ENCODE measurements around the gene PPM1H. TPM values are rescaled to one million over a fixed set of nuclear protein-coding genes. Genes with fewer than 3 reads are reported as not detected.

PPM1H gene
- total and polyA plus RNA-seq, 12 donors, result 0.81 to 5.5 (median 2.6) TPM

DNA sequence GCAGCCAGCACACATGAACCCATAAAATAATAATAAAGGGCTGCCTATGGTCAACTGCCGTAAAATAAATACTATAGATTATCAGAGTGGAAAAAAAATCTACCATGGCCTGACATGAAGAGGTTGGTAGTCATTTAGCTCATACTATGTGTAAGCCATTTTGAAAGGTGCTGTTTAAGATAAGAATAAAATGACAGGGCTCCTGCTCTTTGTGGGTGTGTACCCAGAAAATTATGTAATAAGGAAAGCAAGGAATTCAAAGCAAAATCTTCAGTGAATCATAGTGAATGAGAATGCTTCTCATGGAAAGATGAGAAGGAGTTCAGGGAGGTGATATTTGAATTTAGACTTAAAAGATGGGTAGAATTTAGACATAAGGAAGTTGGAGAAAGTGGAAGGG, 42.9 kb upstream of the PPM1H start:
- Histone ChIP-seq H3K9me3 (replicated peaks in 1 of 3) (no peaks in the 10 kb centered on the region), H3K36me3 (replicated peaks in 1 of 2) (no peaks in the 10 kb centered on the region), H3K27ac (no peak overlapping the region), H3K4me1 (replicated peaks in 1 of 2) (no peaks in the 10 kb centered on the region), H3K4me3 (no peak overlapping the region), H3K27me3 (no peaks in the 10 kb centered on the region)
- intact Hi-C loops (cut with DNase I), result no loop called here
- TF ChIP-seq, protein P1, sequence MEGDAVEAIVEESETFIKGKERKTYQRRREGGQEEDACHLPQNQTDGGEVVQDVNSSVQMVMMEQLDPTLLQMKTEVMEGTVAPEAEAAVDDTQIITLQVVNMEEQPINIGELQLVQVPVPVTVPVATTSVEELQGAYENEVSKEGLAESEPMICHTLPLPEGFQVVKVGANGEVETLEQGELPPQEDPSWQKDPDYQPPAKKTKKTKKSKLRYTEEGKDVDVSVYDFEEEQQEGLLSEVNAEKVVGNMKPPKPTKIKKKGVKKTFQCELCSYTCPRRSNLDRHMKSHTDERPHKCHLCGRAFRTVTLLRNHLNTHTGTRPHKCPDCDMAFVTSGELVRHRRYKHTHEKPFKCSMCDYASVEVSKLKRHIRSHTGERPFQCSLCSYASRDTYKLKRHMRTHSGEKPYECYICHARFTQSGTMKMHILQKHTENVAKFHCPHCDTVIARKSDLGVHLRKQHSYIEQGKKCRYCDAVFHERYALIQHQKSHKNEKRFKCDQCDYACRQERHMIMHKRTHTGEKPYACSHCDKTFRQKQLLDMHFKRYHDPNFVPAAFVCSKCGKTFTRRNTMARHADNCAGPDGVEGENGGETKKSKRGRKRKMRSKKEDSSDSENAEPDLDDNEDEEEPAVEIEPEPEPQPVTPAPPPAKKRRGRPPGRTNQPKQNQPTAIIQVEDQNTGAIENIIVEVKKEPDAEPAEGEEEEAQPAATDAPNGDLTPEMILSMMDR (IDR thresholded peaks at IDR 0.05), result no peak
- TF ChIP-seq POLR2A (IDR thresholded peaks at IDR 0.05), result no peak
- 77 to 91% (median 90%) methylated on average over 1 of the region's 1 CpG for WGBS, 4 donors
- DNase-seq, result no peak

DNA sequence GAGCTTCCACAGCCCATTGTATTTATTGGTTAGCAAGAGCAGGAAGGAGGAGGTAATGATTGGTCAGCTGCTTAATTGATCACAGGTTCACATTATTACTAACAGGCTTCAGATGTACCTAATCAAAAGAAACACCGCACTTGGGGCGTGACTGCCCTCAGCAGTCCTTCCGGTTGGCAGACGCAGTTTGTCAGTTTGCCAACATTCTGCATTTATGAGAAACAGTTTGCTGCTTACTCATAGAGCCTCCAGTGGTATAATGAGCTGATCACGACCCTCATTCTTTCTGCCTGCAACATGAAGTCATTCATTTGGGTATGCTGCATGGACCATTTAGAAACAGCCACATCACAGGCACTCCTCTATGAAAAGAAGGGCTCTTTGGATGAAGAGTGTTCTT, 42.5 kb upstream of the PPM1H start:
- Histone ChIP-seq H3K4me3 (no peak overlapping the region), H3K27me3 (no peaks in the 10 kb centered on the region), H3K36me3 (replicated peaks in 1 of 2) (no peaks in the 10 kb centered on the region), H3K4me1 (replicated peaks in 1 of 2) (no peaks in the 10 kb centered on the region), H3K9me3 (replicated peaks in 1 of 3) (no peaks in the 10 kb centered on the region), H3K27ac (no peak overlapping the region)
- intact Hi-C loops (cut with DNase I), result no loop called here
- DNase-seq, result no peak
- 68 to 83% (median 78%) methylated on average over 5 of the region's 5 CpGs for WGBS, 4 donors
- TF ChIP-seq POLR2A (IDR thresholded peaks at IDR 0.05), result no peak
- TF ChIP-seq, protein P1 (IDR thresholded peaks at IDR 0.05), result no peak

GRCh38 chr12:62976110-62976662, 41.2 kb upstream of the PPM1H start:
- no peaks in the 10 kb centered on the region for H3K27me3 ChIP-seq
- no peaks in the 10 kb centered on the region for H3K9me3 ChIP-seq (replicated peaks in 1 of 3)
- DNase-seq, result no peak
- intact Hi-C loops (cut with DNase I), result no loop called here
- TF ChIP-seq, protein P1 (IDR thresholded peaks at IDR 0.05), result no peak
- TF ChIP-seq POLR2A (IDR thresholded peaks at IDR 0.05), result no peak
- WGBS, 4 donors, result 84 to 96% (median 91%) methylated on average over 4 of the region's 4 CpGs
- no peak overlapping the region for H3K27ac ChIP-seq
- no peak overlapping the region for H3K4me3 ChIP-seq
- no peaks in the 10 kb centered on the region for H3K4me1 ChIP-seq (replicated peaks in 1 of 2)
- no peaks in the 10 kb centered on the region for H3K36me3 ChIP-seq (replicated peaks in 1 of 2)

DNA sequence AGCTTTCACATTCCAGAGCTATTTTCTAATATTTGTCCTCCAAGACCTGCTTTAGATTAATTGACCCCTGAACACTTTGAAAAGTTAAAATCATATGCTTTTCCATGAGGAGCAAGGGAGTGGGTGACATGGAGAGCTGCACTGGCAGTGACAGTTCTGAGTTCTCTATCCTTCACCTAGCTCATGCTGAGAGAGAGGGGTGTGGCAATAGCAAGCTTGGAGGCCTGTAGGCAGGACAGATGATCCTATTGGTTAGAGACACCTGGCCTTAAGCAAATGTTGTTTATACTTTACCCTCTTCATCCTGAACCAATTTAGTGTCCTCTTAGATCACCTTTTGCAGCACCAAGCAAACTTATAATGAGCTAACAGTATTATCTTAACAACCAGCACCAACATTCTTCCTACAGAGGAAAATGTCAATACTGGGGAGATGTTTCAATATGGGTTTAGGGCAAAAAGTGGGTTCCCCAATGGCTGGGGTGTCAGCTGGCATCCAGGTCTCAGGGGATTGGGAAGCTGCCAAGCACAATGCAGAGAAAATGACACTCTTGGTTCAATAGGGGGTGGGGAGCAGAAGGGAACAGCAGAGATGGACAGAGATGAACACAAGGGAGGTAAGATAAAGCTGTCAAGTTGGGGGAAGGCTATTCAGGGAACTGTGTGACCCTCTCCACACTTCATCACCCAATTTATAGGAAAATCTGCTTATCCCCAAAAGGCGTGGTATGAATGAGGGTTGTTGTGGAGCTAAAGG, 37.0 kb upstream of the PPM1H start:
- no peaks in the 10 kb centered on the region for H3K9me3 ChIP-seq (replicated peaks in 1 of 3)
- TF ChIP-seq, protein P1 (IDR thresholded peaks at IDR 0.05), result no peak
- no peak for TF ChIP-seq POLR2A (IDR thresholded peaks at IDR 0.05)
- WGBS, 4 donors, result 94 to 100% (median 99%) methylated on average over 1 of the region's 1 CpG
- no peaks in the 10 kb centered on the region for H3K4me1 ChIP-seq (replicated peaks in 1 of 2)
- no peaks in the 10 kb centered on the region for H3K36me3 ChIP-seq (replicated peaks in 1 of 2)
- no peak overlapping the region for H3K27ac ChIP-seq
- H3K27me3 ChIP-seq, result no peaks in the 10 kb centered on the region
- no peak overlapping the region for H3K4me3 ChIP-seq
- no peak for DNase-seq
- intact Hi-C loops (cut with DNase I), result no loop called here

Data from adrenal gland (tissue), 12 donors.